Stimulated activated CD8-positive, alpha-beta memory T cell treated with anti-CD3 and anti-CD28 coated beads, Interleukin-12 subunit alpha, Interleukin-12 subunit beta, amount 100 ng/mL, for 1 hour (primary cell): Measurements from ENCODE around the gene GALE.
A peak's percentile ranks its signal among the peaks of the same experiment; 100 is the strongest.
"Not testable (repeated sequence)": the region's sequence is repeated elsewhere in the genome, so short reads cannot be mapped to it uniquely, and the experiment has no call there.

ENCODE experiments used
- DNase-seq: peaks from one replicate; pipeline ENCODE4 v3.0.0-alpha.2; 2020; ENCODE audit warnings: low read depth

The GALE gene

DNA sequence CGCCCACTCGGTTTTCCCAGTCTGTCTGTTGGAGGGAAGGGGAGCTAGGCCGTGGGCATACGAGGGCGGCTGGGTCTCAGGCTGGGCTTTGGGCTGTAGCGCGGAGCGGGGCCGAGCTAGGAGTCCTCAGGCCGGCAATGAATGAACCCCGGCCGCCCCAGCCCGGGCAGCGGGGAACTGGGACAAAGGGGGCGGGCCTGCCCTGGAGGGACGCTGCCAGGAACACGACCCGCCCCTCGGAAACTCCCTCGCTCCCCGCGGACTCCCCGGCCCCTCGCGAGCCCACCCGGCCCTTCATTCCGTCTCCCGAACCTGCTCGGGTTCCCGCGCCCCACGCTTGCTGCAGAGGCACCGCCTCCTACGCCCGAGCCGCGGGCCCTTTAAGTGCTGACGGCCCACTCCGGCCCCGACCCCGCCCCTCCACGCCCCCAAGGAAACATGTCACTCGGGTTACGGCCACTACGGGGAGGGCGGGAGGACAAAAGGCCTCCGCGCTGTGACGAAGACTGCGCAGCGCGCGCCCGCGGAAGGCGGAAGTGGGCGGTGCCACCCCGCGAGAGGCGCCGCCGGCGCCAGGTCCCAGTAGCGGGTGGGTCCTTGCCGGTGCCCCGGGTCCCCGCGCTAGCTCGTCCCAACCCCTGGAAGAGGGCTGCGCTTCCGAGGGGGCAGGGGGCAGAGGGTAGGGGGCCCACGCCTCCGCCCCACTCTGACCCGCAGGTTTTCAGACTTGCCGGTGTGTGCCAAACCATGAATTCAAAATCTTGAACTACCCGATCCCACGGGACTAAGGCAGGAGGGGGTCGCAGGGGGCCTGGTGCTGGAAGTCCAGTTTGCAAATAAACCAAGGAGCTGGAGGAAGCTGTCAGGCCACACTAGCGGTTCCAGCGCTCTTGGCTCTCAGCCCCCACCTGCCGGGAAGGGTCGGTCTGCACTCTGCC is at the start of gene GALE:
Gene GALE, minus strand, starts transcription at position 355 of the 938 bp plus-strand sequence. CDS start 1,747 bp downstream, outside the sequence.
- DNase-seq, result peak; percentile 94

DNA sequence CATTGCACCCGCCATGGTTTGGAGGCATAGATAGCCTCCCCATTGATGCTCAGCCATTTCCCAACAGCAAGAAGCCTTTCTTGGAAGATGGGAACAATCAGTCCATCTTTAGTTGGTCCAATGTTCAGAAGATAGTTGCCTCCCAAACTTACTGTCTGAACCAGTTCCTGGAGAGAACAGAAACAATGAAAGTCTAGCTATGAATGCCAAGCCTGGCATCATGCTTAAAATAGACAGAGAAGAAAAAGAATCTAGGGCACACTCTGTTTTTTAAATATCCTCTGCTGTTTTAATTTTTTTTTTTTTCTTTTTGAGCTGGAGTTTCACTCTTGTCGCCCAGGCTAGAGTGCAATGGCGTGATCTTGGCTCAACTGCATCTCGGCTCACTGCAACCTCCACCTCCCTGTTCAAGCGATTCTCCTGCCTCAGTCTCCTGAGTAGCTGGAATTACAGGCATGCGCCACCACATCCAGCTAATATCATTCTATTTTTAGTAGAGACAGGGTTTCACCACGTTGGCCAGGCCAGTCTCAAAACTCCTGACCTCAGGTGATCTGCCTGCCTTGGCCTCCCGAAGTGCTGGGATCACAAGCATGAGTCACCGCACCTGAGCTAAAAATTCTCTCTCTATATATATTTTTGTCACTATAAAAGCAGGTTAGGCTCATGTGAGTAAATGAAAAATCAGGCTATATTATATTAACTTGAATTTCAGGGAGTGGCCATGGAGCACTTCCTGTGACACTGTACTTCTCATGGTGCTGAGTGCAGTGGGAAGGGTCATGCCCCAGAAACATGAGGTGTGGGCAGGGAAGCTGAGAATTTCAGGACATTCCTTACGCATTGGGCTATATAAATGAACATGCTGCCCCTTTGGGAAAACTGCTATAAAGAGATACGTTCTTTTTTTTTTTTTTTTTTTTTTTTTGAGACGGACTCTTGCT is 48.4 kb upstream of the GALE start:
- no peak for DNase-seq

DNA sequence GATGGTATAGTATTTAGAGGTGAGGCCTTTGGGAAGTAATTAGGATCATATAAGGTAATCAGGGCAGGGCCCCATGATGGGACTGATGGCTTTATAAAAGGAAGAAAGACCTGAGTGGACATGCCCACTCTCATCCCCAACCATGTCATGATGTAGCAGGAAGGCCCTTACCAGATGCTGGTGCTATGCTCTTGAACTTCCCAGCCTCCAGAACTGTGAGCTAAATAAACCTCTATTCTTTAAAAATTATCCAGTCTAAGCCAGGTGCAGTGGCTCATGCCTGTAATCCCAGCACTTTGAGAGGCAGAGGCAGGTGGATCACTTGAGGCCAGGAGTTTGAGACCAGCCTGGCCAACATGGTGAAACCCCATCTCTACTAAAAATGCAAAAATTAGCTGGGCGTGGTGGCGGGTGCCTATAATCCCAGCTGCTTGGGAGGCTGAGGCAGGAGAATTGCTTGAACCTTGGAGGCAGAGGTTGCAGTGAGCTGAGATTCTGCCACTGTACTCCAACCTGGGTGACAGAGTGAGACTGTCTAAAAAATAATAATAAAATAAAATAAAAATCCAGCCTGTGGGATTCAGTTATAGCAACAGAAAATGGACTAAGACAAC is 47.0 kb upstream of the GALE start:
- not testable (repeated sequence) for DNase-seq

DNA sequence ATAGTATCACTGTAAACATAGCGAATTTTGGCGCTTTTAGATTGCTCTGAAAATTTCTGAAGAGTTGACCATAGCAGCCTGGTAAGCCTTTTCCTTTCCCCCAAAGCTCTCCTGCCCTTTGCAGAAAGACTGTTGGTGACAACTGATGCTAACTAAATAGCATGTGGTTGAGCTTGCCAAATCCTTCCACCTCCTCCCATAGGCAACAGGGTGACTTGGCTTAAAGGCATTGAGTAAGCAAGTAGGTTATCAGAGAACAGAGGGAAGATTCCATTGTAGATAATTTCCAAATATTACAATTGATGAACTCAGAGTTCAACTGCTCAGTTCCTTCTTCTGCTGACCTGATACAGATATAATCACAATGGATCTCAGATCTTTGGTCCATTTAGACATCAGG is 44.6 kb upstream of the GALE start:
- no peak for DNase-seq

DNA sequence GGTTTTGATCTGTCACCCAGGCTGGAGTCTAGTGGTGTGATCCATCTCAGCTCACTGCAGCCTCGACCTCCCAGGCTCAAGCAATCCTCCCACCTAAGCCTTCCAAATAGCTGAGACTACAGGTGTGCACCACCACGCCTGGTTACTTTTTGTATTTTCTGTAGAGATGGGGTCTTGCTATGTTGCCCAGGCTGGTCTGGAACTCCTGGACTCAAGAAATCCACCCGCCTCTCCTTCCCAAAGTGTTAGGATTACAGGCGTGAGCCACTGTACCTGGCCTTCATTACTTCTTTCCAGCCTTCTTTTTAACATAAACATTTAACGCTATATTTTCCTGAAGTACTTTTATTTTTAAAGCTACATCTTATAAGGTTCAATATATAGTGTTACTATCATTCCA is 43.1 kb upstream of the GALE start:
- no peak for DNase-seq

DNA sequence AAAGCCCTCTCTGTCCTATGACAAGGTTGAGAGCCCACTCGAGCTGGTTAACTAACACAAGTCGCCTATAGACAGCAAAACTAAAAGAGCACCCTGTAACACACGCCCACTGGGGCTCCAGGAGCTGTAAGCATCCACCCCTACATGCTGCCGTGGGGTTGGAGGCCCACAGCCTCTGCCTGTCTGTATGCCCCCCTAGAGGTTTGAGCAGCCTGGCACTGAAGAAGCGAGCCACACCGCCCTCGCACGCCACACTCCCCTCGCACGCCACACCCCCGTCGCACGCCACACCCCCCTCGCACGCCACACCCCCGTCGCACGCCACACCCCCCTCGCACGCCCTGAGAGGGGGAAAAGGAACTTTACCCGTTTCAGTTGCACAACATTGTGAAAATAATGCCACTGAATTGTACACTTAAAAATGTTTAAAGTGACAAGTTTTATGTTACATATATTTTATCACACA is 37.9 kb upstream of the GALE start:
- peak; percentile 65 for DNase-seq

DNA sequence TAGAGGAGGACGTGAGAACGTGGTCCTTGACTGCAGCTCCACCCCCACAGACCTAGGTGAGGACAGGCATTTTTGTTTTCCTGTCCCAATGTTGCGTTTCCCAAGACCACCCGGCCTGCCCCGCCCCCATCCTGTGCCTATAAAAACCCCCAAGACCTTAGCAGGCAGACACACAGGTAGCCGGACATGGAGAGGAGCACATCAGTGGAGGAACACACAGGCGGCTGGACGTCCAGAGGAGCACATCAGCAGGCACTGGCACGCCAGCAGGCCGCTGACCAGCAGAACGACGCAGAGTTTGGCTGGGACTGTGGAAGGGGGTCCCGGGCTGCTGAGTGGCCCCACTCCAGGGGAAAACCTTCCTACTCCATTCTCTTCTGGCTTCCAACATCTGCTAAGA is 37.4 kb upstream of the GALE start:
- no peak for DNase-seq

DNA sequence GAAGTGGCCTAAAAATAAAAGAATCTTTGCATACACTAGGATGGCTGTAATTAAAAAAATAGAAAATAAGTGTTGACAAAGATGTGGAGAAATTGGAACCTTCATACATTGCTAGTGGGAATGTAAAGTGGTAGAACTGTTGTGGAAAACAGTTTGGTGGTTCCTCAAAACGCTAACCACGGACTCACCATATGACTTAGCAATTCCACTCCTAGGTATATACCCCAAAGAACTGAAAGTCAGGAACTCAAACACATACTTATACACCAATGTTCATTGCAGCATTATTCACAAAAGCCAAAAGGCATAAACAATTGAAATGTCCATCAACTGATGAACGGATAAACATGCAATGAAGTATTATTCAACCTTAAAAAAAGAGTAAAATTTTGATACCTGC is 35.5 kb upstream of the GALE start:
- DNase-seq, result no peak

DNA sequence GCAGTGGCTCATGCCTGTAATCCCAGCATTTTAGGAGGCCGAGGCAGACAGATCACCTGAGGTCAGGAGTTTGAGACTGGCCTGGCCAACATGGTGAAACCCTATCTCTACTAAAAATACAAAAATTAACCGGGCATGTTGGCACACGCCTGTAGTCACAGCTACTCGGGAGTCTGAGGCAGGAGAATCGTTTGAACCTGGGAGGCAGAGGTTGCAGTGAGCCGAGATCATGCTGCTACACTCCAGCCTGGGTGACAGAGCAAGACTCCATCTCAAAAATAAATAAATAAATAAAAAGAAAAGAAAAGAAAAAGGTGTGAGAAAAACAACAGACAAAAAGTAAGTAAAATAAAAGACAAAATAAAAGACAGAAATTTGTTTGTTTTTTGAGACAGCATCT is 33.6 kb upstream of the GALE start:
- not testable (repeated sequence) for DNase-seq

DNA sequence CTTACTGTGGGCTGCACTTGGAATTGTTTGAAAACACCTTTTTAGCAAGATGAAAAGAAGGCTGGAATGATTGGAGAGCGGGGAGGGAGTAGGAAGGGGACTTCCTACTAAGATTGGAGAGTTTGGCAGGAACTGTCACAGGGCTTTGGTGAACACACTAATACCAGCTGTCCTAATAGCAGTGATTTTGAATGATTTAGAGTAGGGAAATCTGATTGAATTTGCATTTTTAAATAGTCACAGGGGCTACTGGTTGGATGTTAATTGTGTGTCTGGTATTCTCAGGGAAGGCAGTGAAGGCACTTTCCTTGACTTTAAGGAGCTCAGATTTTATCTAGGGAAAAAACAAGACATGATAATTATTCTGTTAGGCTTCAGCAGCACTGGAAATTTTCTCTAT is 27.2 kb upstream of the GALE start:
- no peak for DNase-seq

DNA sequence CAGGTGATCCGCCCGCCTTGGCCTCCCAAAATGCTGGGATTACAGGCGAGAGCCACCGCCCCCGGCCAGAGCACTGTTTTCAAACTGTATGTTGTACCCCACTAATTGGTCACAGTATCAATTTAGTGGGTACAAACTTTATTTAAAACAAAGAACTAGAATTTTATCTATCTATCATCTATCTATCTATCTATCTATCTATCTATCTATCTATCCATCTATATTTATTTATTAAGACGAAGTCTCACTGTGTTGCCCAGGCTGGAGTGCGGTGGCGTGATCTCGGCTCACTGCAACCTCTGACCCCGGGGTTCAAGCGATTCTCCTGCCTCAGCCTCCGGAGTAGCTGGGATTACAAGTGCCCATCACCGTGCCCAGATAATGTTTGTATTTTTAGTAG is 26.0 kb upstream of the GALE start:
- DNase-seq, result not testable (repeated sequence)

DNA sequence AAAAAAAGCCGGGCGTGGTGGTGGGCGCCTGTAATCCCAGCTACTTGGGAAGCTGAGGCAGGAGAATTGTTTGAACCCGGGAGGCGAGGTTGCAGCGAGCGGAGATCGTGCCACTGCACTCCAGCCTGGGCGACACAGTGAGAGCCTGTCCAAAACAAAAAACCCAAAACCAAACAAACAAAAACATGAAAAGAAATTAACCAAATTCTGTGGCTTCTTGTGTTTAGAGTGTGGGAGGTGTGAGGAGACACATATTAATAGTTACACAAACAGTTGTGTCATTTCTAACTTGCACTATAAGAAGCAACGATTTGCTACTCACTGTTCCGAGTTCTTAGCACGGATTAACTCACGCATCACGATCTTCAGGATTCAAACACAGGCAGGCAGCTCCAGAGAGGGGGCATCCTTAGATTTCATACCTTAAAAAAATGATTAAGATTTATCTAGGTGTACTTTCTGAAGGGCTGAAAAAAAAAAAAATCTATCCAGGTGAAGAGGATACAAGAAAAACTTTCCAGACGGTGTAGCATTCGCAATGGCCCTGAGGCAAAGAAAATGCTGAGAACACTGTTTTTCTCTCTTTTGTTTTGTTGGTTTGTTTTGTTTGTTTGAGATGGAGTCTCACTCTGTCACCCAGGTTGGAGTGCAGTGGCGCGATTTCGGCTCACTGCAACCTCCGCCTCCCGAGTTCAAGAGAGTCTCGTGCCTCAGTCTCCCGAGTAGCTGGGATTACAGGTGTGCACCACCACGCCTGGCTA is 25.4 kb upstream of the GALE start:
- DNase-seq, result no peak

DNA sequence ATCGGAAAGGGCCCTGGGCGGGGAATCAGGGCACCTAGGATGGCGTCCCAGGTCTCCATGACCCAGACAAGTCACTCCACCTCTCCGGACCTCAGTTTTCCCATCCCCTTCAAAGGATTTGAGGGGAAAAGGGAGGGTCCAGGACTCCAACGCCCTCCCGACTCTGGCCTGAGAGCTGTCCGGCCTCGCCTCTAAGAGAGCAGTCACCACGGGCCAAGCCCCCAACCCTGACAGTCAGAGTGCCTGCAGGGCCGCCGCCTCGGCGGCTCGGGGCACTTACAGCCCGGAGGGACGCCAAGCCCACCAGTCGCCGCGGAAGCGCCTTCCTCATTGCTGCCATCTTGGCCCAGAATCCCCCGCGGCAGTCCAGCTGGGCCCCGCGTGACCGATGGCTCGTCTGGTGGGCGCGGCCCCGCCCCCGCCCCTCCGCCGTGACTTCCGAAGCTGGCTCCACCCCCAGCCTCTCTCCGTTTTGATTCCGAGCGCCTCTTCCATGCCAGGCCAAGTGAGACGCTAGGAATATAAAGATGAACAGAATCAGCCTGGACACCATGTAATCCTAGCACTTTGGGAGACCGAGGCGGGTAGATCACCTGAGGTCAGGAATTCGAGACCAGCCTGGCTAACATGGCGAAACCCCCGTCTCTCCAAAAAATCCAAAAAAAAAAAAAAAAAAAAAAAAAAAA is 24.7 kb upstream of the GALE start, which contains the start of gene HMGCL:
Gene HMGCL, minus strand, starts transcription at position 354 of the 686 bp plus-strand sequence. Its CDS starts 14 bp downstream, at position 340.
- DNase-seq, result peak; percentile 79

DNA sequence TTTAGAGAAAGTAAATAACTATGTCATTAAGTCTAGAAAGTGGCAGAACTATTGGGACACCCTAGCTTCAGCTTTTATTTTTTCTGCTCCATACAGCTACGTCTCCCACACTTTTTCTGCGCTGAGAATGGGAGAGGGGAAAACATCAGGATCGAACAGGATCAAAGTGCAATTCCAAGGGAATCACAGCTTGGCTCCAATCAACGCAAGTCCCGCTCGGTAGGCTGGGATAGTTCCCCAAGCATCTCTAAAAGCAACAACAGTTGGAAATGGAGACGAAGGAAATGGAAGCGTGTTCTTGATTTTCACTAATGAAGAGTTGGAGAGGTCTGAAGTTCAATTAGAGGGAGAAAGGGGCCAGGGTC is 24.1 kb upstream of the GALE start:
- no peak for DNase-seq

DNA sequence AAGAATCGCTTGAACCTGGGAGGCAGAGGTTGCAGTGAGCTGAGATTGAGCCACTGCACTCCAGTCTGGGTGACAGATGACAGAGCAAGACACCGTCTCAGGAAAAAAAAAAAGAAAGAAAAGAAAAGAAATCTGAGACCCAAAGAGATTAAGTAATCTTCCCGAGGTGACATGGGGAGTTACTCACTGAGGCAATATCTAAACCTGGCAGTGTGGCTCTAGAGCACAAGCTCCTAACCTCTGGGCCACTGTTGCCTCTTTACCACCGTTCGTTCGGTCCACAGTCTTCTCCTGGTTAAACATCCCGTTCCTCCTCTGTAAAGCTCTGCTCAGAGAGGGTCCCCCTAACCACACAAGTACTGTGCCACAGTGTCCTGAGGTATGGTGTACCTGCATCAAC is 23.2 kb upstream of the GALE start:
- no peak for DNase-seq

DNA sequence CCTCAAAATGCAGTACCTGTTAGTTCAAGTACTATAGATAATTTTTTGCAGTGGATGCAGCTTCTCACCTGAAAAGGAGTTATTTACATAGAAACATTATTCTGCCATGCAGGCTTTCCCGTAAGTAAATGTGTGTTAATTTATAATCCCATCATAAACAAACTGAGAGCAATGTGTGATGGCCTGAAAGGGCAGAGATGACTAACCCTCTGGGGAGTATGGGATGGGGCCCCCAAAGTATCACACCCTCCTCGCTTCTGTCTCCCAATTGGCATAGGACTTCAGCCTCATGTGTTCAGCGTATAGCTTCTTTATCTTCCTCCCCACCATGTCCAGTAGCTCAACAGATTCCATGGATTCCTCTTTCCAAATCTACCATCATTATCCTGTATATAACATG is 17.1 kb upstream of the GALE start:
- no peak for DNase-seq

DNA sequence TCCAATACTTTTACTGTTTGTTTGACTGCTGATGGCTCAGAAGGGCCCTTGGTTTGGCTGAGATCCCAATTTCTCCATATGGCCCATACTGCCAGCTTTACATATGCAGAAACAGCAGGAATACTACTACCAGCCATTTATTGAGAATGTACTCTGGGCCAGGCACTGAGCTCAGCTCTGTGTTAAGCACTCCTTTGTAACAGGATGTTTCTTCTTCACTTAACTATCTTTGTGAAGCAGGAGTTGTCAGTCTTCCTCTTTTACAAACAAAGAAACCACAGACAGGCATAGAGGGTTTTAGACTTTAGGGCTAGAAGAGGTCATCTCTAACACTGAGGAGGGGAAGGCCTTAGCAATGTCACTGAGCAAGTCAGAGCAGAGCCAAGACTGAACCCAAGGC is 16.4 kb upstream of the GALE start:
- no peak for DNase-seq

DNA sequence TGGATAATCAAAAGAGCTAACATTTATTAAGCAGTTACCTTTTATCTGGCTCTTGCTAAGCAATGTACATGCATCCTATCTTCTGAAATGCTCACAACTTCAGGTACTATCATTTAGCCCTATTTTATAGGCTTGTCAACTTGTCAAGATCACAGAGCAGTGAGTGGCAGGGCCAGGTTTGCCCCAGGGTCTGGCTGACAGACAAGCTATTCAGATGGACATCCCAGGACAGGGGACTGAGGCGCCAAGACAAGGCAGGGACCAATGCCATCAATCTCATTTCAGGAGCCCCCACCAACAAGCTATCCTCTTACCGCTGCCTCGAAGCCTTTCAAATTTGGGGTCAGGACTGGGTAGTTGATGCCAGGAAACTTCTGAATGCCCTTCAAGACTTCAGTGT is 15.8 kb upstream of the GALE start:
- DNase-seq, result no peak

DNA sequence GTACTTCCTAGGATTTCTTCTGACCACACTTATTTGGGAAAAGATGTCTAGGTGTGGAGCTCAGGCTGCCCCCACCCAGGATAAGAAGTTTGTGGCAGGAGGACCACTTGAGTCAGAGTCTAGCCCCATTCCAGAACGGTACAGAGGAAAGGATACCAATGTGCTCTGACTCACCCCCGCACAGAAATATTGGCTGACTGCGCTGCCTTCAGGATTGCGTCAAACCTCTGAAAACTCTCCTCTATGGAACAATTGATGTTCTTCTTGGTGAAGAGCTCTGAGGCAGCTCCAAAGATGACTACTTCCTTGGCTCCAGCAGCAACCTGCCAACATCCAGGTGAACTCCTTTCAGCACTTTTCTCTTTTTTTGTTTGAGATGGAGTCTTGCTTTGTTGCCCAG is 13.5 kb upstream of the GALE start:
- no peak for DNase-seq

DNA sequence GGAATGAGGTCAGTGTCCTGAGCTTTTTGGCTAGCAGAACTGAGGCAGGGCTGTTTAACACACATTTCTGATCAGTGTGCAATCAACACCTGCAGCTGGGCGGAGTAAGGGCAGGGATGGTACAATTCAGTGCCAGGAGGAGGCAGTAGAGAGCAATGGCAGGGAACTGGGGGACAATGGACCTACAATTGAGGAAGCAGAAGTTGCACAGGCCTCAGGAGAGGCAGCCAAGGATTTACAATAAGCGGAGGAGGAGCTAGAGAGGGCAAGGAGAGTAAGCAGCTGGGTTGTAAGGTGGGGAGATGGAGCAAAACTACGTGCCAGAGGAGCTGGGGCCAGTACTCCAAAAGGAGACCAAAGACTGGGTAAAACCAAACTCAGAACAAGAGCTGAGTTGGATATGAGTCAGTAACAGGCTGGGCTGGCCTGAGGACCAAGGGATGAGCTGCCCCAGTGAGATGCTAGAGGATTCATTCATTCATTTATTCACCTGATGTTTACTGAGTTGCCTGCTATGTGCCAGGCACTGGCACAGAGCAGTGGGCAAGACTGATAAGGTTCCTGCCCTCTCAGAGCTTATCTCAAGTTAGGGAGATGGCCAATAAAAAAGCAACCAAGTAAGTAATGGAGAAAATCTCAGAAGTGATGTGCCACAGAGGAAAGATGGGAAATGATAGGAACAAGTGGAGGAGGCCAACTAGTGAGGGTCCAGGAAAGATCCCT is 10.4 kb upstream of the GALE start:
- DNase-seq, result no peak
